ENCODE measurements around the gene TAS2R60.
"Not testable (repeated sequence)": the region's sequence is repeated elsewhere in the genome, so short reads cannot be mapped to it uniquely, and the experiment has no call there.

Gene TAS2R60

GRCh38 chr7:143443153-143443552, at the start of gene TAS2R60:
Gene TAS2R60 (plus strand): TSS chr7:143443453. CDS start chr7:143443453, 0 bp downstream.
- in situ Hi-C loops (cut with HindIII; ENCODE audit: low sequenced_read_pairs): no loop called here

GRCh38 chr7:143394068-143394467, 49.2 kb upstream of the TAS2R60 start:
- in situ Hi-C loops (cut with HindIII; ENCODE audit: low sequenced_read_pairs): no loop called here

- in situ Hi-C loops (cut with HindIII; ENCODE audit: low sequenced_read_pairs): no loop called here
Observed at GRCh38 chr7:143394777-143395176, 48.5 kb upstream of the TAS2R60 start.

GRCh38 chr7:143395187-143396149, 47.8 kb upstream of the TAS2R60 start:
- in situ Hi-C loops (cut with HindIII; ENCODE audit: low sequenced_read_pairs): no loop called here

- in situ Hi-C loops (cut with HindIII; ENCODE audit: low sequenced_read_pairs): no loop called here
Observed at GRCh38 chr7:143396182-143396581, 47.1 kb upstream of the TAS2R60 start.

GRCh38 chr7:143396625-143397556, 46.4 kb upstream of the TAS2R60 start:
- in situ Hi-C loops (cut with HindIII; ENCODE audit: low sequenced_read_pairs): no loop called here

GRCh38 chr7:143397710-143398530, 45.3 kb upstream of the TAS2R60 start:
- in situ Hi-C loops (cut with HindIII; ENCODE audit: low sequenced_read_pairs): no loop called here

GRCh38 chr7:143398616-143399015, 44.6 kb upstream of the TAS2R60 start:
- in situ Hi-C loops (cut with HindIII; ENCODE audit: low sequenced_read_pairs): no loop called here

- in situ Hi-C loops (cut with HindIII; ENCODE audit: low sequenced_read_pairs): no loop called here
Observed at GRCh38 chr7:143399151-143399550, 44.1 kb upstream of the TAS2R60 start.

GRCh38 chr7:143399642-143400041, 43.6 kb upstream of the TAS2R60 start:
- in situ Hi-C loops (cut with HindIII; ENCODE audit: low sequenced_read_pairs): no loop called here

- in situ Hi-C loops (cut with HindIII; ENCODE audit: low sequenced_read_pairs): no loop called here
Observed at GRCh38 chr7:143401265-143401664, 42.0 kb upstream of the TAS2R60 start.

- in situ Hi-C loops (cut with HindIII; ENCODE audit: low sequenced_read_pairs): not testable (repeated sequence)
Observed at GRCh38 chr7:143402233-143402632, 41.0 kb upstream of the TAS2R60 start.

- in situ Hi-C loops (cut with HindIII; ENCODE audit: low sequenced_read_pairs): no loop called here
Observed at GRCh38 chr7:143405173-143406001, 37.9 kb upstream of the TAS2R60 start.

- in situ Hi-C loops (cut with HindIII; ENCODE audit: low sequenced_read_pairs): no loop called here
Observed at GRCh38 chr7:143406002-143406357, 37.3 kb upstream of the TAS2R60 start.

- in situ Hi-C loops (cut with HindIII; ENCODE audit: low sequenced_read_pairs): no loop called here
Observed at GRCh38 chr7:143407287-143408251, 35.7 kb upstream of the TAS2R60 start.

- in situ Hi-C loops (cut with HindIII; ENCODE audit: low sequenced_read_pairs): no loop called here
Observed at GRCh38 chr7:143408252-143408685, 35.0 kb upstream of the TAS2R60 start.

GRCh38 chr7:143408686-143409561, 34.3 kb upstream of the TAS2R60 start, which contains the start of gene EPHA1:
Gene EPHA1 (minus strand): TSS chr7:143408856. CDS start chr7:143408805, 51 bp downstream.
- in situ Hi-C loops (cut with HindIII; ENCODE audit: low sequenced_read_pairs): no loop called here
